NCI-H2227 treated with DMSO at 0.1 percent for 48 hours (cell line): ENCODE results near the gene MYOF.
"Not testable (repeated sequence)": the region's sequence is repeated elsewhere in the genome, so short reads cannot be mapped to it uniquely, and the experiment has no call there.

ENCODE experiments used
- DNase-seq: peaks from one replicate; lab custom pipeline; 2025; lab: John Stamatoyannopoulos, UW

Gene MYOF

DNA sequence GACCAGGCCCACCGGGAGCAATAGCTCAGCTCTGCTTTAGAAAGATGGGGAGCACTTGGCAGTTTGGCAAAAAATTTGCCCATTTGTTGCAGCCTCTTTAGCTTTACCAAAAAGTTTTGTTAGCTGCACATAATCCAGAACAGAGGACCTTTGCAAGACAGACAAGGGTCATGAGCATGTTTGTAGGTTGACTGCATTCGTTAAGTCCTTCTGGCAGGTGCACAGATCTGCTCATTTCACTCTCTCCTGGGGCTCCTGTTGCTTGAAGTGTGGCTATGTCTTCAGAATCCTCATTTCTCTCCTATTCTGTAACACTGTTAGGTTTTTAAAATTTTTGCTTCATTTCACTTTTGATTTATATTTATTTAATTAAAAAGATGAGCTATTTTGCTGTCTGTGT lies 96.8 kb downstream of the MYOF start:
- DNase-seq, result no peak

GRCh38 chr10:93384006-93384405 lies 98.1 kb downstream of the MYOF start:
- DNase-seq, result no peak

GRCh38 chr10:93383562-93383981 lies 98.6 kb downstream of the MYOF start:
- DNase-seq, result no peak

- no peak for DNase-seq
Measured at GRCh38 chr10:93379731-93380575, 102.2 kb downstream of the MYOF start.

- DNase-seq, result no peak
Measured at GRCh38 chr10:93378997-93379730, 103.0 kb downstream of the MYOF start.

GRCh38 chr10:93378039-93378438 lies 104.1 kb downstream of the MYOF start:
- DNase-seq, result no peak

- peak; percentile 35 for DNase-seq
Measured at GRCh38 chr10:93376372-93377293, 105.5 kb downstream of the MYOF start.

DNA sequence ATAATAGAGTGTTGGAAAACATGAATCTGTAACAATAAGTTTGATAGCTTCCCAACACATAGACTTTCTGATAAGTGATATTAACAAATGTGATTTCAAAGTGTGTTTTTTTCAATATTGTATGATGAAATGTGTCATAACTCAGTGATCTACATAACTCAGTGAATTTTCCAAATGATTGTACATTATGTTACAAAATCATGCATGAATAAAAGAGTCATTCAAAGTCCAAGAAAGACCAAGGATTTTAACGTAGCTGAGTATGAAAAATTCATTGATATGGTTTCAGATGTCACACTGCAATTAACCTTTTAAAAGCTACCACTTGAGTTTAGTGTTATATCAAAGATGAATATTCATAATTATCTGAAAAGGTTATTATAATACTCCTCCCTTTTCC lies 111.2 kb downstream of the MYOF start:
- DNase-seq, result no peak

- no peak for DNase-seq
Measured at GRCh38 chr10:93369588-93370164, 112.5 kb downstream of the MYOF start.

- DNase-seq, result no peak
Measured at GRCh38 chr10:93368210-93368609, 113.9 kb downstream of the MYOF start.

DNA sequence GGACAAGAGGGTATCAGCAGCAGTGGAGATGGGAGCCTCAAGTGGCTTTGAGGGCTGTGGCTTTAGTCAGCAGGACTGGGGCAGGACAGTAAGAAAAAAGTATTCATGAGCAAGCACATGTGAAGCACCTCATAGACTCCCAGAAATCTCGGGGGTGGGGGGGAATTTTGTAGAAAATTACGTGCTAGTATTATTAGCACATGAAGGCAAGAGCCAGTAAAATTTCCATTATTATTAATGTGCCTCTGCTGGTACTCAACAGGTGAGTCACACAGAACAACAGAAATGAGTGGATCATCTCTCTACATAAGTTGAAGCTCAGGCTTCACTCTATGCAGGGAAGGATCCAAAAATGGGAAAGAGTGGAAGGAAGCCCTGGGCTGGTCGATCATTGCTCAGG lies 114.5 kb downstream of the MYOF start:
- DNase-seq, result no peak

DNA sequence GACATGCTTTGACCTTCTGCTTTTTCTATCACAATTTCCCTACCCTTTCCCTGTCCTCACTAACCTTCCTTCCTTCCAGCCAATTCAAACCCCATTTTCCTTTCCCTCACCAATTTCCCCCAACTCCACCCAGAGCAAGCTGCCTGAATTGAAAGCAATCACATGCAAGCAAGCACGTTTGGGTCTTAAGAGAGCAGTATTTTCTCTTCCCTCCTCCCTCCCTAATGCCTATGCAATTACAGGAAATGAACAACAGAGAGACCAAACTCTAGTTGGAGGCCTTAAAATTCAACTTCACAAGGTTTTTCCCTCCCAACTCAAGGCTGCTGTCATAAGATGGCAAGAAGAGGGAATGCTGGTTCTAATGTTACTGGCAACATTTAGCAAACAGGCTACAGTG lies 117.2 kb downstream of the MYOF start:
- DNase-seq, result no peak

GRCh38 chr10:93363891-93364648 lies 118.1 kb downstream of the MYOF start:
- no peak for DNase-seq

GRCh38 chr10:93358398-93358797 lies 123.7 kb downstream of the MYOF start:
- not testable (repeated sequence) for DNase-seq

GRCh38 chr10:93357680-93358079 lies 124.5 kb downstream of the MYOF start:
- DNase-seq, result peak; percentile 9

DNA sequence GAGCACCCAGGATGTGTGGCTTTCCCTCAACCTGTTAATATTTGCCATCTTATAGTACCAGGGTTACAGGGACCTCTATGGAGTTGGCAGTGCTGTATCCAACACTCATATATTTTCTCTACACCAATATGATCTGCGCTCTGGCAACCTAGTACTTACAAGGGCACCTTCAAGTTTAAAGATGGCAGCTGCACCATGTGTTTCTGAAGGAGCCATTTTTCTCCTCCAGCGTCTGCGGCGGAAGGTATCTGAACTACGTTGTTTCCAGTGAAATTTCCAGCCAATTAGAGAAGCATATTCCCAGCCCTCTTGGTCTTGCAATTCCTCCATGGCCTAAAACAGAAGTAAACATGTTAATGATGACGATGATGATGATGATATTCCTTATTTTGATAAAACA lies 125.6 kb downstream of the MYOF start:
- DNase-seq, result no peak

DNA sequence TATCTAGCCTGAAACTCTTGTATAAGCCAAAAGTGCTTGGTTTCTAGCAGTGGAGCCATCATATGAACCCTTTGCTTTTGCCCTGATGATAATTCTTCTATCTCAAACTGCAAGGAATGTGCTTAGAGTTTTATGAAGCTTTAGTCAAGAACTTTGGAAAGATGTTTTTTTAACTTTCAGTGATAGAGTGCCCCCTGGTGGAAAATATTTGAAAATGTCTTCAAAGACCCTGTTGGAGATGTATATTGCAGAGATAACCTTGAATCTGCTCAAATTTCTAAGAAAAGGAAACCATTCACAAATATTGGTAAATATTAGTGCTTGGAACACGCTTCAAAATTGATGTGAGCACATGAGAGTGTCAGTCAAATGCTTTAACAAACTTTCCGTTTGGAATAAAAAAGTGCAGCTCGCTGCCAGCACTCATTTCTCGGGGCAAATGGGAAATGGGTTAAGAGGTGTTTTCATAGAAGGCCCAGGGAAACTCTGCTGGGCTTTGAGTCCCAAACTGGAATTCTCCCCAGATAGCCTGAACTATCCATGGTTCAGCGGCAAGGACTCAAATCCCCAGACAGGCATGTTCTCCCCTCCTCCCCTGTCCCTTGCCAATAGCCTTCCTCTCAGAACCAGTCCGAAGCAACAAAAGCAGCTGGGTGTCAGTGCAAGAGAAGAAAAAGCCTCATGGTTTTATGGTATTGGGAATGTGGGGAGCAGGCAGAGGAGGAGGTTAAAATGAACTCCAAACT lies 129.3 kb downstream of the MYOF start:
- DNase-seq, result peak; percentile 36

DNA sequence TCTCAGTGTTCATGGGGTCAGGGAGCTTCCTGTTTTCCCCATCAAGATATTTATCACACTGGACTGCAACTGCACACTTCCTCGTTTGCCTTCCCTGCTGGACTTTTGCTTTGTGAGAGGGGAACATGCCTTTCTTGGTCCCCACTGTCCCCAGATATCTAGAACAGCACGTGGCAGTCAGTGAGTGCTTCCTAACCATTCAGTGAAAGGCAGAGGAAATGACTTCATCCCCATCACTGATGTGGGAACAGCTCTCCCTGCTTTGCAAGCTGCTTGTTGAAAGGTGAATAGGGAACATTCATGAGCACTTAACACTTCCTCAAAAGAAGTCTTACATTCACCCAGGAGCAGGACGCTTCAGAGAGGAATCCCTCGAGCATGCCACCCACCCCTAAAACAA lies 135.4 kb downstream of the MYOF start:
- DNase-seq, result no peak

- no peak for DNase-seq
Measured at GRCh38 chr10:93346108-93346507, 136.0 kb downstream of the MYOF start.

- DNase-seq, result no peak
Measured at GRCh38 chr10:93344691-93345090, 137.4 kb downstream of the MYOF start.
